ENCODE data around the gene MRPL16.

DNA sequence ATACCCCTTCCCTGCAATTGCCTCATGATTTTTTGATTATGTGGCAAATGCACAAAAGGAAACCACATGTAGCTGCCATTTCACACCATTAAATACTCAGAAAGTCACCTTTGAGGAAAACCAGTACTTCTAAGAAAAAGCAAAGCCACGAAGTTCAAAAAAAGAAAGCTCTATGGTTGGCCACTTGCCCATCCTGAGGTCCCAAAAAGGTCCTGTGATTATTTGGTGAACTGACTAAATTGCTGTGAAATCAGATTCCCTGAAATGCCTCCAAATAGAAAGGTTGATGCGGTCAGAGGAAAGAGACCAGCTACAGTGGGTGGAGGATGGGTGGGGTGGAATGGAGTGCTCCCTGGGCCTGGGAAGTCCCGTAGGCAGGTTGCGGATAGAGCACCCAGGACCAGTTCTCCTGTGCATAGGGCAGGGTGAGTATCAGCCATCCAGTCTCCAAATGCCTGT is 26.9 kb downstream of the MRPL16 start:
- TF ChIP-seq CREM (CRISPR knock-in tag; IDR thresholded peaks at IDR 0.05) (no peak), SP1 (CRISPR knock-in tag; conservative IDR thresholded peaks at IDR 0.05) (no peak), NR3C1 (CRISPR knock-in tag; conservative IDR thresholded peaks at IDR 0.05; ENCODE audit: low read depth) (no peak), ZNF138 (CRISPR knock-in tag; conservative IDR thresholded peaks at IDR 0.05) (no peak), JUN (CRISPR knock-in tag; IDR thresholded peaks at IDR 0.05) (no peak), FOXP1 (CRISPR knock-in tag; IDR thresholded peaks at IDR 0.05; ENCODE audit: borderline replicate concordance) (no peak), ATF1 (CRISPR knock-in tag; IDR thresholded peaks at IDR 0.05) (no peak)
- TF ChIP-seq, protein P1, sequence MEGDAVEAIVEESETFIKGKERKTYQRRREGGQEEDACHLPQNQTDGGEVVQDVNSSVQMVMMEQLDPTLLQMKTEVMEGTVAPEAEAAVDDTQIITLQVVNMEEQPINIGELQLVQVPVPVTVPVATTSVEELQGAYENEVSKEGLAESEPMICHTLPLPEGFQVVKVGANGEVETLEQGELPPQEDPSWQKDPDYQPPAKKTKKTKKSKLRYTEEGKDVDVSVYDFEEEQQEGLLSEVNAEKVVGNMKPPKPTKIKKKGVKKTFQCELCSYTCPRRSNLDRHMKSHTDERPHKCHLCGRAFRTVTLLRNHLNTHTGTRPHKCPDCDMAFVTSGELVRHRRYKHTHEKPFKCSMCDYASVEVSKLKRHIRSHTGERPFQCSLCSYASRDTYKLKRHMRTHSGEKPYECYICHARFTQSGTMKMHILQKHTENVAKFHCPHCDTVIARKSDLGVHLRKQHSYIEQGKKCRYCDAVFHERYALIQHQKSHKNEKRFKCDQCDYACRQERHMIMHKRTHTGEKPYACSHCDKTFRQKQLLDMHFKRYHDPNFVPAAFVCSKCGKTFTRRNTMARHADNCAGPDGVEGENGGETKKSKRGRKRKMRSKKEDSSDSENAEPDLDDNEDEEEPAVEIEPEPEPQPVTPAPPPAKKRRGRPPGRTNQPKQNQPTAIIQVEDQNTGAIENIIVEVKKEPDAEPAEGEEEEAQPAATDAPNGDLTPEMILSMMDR (IDR thresholded peaks at IDR 0.05) = no peak
- TF ChIP-seq, protein P2, sequence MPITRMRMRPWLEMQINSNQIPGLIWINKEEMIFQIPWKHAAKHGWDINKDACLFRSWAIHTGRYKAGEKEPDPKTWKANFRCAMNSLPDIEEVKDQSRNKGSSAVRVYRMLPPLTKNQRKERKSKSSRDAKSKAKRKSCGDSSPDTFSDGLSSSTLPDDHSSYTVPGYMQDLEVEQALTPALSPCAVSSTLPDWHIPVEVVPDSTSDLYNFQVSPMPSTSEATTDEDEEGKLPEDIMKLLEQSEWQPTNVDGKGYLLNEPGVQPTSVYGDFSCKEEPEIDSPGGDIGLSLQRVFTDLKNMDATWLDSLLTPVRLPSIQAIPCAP (CRISPR knock-in tag; IDR thresholded peaks at IDR 0.05) = no peak
